Measurements from ENCODE around the gene NLRP5.
"Not testable (repeated sequence)": the region's sequence is repeated elsewhere in the genome, so short reads cannot be mapped to it uniquely, and the experiment has no call there.

NLRP5 gene

GRCh38 chr19:56098731-56099568 is 112.4 kb downstream of the NLRP5 start:
- no peak for DNase-seq (ENCODE audit: low read depth)

- DNase-seq (ENCODE audit: low read depth), result no peak
Observed at GRCh38 chr19:56099638-56100539, 113.3 kb downstream of the NLRP5 start.

GRCh38 chr19:56101095-56101494 is 114.5 kb downstream of the NLRP5 start:
- no peak for DNase-seq (ENCODE audit: low read depth)

- no peak for DNase-seq (ENCODE audit: low read depth)
Observed at GRCh38 chr19:56101746-56102535, 115.4 kb downstream of the NLRP5 start.

- DNase-seq (ENCODE audit: low read depth), result no peak
Observed at GRCh38 chr19:56103027-56103614, 116.5 kb downstream of the NLRP5 start.

- no peak for DNase-seq (ENCODE audit: low read depth)
Observed at GRCh38 chr19:56104423-56104822, 117.8 kb downstream of the NLRP5 start.

GRCh38 chr19:56105090-56105701 is 118.6 kb downstream of the NLRP5 start:
- DNase-seq (ENCODE audit: low read depth), result peak; percentile 70

GRCh38 chr19:56105831-56106396 is 119.3 kb downstream of the NLRP5 start:
- not testable (repeated sequence) for DNase-seq (ENCODE audit: low read depth)

GRCh38 chr19:56106397-56106849 is 119.8 kb downstream of the NLRP5 start:
- DNase-seq (ENCODE audit: low read depth), result no peak

- no peak for DNase-seq (ENCODE audit: low read depth)
Observed at GRCh38 chr19:56106993-56107392, 120.4 kb downstream of the NLRP5 start.

- no peak for DNase-seq (ENCODE audit: low read depth)
Observed at GRCh38 chr19:56107626-56108351, 121.2 kb downstream of the NLRP5 start.

- peak; percentile 48 for DNase-seq (ENCODE audit: low read depth)
Observed at GRCh38 chr19:56108447-56109195, 122.0 kb downstream of the NLRP5 start.

- DNase-seq (ENCODE audit: low read depth), result peak; percentile 50
Observed at GRCh38 chr19:56109226-56109625, 122.7 kb downstream of the NLRP5 start.

- peak; percentile 80 for DNase-seq (ENCODE audit: low read depth)
Observed at GRCh38 chr19:56110515-56111448, 124.2 kb downstream of the NLRP5 start.
